SK-N-MC (cell line): ENCODE data around the gene ZNF132.

Experiments used
- EZH2 ChIP-seq: fragments of 200-600 bp; sonication (generic); IDR thresholded peaks from one replicate; pipeline ENCODE4 v1.6.1; 2017; ENCODE audit warnings: antibody characterized with exemption
- POLR2AphosphoS5 ChIP-seq: IDR thresholded peaks from 2 replicates; pipeline ENCODE4 v1.6.1; 2012; ENCODE audit warnings: mild to moderate bottlenecking, low read depth, low read length, borderline replicate concordance

DNA sequence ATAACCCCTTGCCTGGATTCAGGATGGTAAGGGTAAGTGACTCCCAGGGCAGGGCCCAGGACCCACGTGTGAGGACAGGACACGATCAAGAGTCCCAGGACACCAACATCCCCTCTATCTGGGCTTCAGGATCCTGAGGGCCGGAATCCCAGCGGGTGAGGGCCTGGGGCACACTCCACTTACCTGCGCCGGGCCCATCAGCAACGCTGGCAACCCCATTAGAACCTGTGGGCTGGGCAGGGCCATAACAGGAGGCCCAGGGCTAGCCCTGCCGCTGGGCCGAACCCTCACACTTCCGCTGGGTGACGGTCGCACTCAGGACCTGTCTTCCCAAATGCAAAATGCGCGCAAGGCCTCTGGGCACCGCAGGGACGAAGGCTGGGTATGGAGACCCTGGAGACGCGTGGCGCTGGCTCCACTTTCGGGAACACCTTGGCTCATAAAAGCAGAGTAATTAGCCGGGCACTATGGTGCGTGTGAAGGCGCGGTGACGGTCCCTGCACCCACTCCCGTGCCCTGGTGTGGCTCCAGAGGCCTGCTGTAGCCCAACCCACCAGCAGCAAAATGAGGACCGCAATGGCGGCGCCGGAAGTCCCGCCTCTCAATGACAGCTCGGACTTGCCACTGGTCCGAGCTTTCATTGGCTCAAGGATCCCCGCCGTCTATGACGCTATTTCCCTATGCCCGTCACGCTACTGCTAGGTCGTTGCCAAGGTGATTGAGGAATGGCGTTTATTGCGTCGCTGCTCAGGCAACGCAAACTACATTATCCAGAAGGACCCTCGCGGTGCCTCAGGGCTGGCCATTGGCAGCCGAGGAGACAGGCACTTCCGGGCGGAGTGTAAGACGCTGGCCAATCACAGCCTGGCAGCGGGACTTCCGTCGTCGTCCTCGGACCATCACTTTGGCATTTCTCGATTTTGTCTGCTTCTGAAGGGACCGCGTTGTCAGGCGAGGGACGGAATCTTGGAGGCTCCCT lies at the start of gene ZNF132:
- TF ChIP-seq POLR2AphosphoS5 (no peak), EZH2 (no peak)
